ENCODE results near the gene WDR59.
"Not testable (repeated sequence)": the region's sequence is repeated elsewhere in the genome, so short reads cannot be mapped to it uniquely, and the experiment has no call there.

Gene WDR59, protein sequence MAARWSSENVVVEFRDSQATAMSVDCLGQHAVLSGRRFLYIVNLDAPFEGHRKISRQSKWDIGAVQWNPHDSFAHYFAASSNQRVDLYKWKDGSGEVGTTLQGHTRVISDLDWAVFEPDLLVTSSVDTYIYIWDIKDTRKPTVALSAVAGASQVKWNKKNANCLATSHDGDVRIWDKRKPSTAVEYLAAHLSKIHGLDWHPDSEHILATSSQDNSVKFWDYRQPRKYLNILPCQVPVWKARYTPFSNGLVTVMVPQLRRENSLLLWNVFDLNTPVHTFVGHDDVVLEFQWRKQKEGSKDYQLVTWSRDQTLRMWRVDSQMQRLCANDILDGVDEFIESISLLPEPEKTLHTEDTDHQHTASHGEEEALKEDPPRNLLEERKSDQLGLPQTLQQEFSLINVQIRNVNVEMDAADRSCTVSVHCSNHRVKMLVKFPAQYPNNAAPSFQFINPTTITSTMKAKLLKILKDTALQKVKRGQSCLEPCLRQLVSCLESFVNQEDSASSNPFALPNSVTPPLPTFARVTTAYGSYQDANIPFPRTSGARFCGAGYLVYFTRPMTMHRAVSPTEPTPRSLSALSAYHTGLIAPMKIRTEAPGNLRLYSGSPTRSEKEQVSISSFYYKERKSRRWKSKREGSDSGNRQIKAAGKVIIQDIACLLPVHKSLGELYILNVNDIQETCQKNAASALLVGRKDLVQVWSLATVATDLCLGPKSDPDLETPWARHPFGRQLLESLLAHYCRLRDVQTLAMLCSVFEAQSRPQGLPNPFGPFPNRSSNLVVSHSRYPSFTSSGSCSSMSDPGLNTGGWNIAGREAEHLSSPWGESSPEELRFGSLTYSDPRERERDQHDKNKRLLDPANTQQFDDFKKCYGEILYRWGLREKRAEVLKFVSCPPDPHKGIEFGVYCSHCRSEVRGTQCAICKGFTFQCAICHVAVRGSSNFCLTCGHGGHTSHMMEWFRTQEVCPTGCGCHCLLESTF

DNA sequence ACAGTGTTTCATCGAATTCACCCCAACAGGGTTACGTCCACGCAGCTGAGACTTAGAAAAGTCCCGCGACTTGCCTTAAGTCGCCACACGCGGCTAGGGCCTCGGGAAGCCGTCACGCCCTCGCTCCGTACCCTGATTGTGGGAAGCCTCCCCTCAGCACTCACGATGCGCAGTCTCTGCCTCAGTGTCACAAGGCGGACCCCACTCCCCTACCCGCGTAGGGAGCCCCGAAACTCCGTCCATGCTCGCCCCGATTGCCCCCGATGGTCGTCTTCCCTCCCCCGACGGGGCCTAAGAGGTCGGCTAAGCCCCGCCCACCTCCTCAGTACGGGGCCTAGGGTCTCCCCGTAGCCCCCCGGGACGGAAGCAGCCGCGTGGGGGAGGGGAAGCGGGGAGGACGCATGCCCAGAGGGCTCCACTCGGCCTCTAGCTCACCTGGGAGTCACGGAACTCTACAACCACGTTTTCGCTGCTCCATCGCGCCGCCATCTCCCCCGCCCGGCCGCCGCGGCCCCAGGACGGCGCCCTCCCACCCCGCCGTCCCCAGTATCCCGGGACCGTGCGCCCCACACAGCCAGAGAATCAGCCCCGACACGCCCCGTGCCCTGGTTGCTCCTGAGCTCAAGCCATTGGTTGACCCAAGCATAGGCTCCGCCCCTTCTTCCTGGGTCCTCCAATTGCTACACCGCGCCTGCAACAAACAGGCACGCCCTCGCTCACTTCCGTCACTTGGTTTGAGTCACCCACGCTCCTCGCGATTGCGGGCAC is at the start of gene WDR59:
Gene WDR59 (minus strand): TSS at position 595 of the 768 bp plus-strand sequence. CDS start 106 bp downstream, at position 489.
- peak; percentile 97 for DNase-seq (ENCODE audit: low read depth)

DNA sequence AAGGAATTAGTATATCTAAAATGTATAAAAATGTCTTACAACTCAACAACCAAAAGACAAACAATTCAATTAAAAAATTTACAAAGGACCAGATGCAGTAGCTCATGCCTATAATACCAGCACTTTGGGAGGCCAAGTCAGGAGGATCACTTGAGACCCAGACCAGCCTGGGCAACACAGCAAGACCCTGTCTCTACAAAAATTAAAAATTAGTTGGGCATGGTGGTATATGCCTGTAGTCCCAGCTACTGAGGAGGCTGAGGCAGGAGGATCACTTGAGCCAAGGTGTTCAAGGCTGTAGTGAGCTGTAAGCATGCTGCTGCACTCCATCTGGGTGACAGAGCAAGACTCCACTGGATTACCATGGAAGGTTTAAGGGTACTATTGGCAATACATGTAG is 47.7 kb upstream of the WDR59 start:
- DNase-seq (ENCODE audit: low read depth), result no peak

DNA sequence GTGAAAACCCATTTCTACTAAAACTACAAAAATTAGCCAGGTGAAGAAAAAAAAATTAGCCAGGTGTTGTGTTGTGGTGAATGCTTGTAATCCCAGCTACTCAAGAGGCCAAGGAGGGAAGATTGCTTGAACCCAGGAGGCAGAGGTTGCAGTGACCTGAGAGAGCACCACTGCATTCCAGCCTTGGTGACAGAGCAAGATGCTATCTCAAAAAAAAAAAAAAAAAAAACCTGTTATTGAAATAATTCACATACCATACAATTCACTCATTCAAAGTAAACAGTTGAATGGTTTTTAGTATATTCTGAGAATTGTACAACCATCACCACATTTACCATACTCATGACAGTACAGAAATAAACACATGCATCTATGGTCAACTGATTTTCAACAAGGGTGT is 44.9 kb upstream of the WDR59 start:
- no peak for DNase-seq (ENCODE audit: low read depth)

DNA sequence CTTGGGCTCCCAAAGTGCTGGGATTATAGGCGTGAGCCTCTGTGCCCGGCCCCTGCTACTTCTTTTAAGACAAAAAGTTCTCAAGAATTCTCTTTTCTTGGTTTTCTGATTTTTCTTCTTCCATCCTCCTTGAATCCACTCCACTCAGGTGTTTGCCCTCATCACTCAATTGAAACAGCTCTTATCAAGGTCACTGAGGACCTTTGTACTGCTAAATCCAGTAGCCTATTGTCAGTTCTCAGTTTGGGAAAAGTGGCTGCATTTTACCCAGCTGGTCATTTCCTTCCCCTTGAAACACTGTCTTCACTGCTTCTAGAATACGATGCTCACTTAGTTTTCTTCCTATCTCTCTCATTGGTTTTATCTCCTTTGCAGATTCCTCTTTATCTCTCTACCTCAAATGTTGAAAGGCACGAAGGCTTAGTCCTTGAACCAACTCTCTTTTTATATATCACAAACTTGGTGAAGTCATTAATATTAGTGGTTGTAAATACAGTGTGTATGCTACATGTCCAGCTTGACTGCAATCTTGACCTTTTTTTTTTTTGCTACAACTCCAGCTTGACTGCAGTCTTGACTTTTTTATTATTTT is 43.7 kb upstream of the WDR59 start:
- no peak for DNase-seq (ENCODE audit: low read depth)

DNA sequence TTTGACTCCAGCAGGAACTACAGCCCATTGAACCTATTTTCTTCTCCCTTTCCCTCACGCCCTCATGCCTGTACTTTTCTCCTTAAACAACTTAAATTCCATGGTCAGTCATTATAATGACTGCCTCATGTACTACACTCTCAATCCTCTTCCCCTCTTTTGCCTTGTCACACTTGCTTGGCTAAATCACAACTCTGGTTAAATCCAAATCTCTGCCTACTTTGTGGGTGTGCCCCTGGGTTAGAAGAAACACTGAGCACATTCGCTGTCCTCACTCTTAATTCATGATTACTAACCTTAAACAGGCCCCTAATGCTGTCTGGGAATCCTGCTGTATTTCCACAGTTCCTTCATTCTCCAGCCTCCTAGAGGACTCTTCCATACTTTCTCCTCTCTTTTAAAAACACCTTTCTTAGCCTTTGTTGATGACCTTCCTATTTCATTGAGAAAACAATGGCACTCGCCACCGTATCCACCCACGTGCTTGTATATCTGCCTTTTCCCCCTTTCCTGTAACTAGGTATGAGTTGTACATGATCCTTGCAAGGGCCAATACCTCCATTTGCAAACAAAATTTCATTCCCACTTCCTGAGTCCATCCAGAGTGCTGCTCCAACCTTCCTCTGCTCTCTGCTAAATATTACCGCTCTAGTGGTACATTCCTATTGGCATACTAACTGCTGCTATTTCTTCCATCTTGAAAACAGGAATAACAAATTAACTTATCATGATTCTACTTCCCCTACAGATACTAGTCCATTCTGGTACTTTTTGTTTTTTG is 42.8 kb upstream of the WDR59 start:
- DNase-seq (ENCODE audit: low read depth), result no peak

DNA sequence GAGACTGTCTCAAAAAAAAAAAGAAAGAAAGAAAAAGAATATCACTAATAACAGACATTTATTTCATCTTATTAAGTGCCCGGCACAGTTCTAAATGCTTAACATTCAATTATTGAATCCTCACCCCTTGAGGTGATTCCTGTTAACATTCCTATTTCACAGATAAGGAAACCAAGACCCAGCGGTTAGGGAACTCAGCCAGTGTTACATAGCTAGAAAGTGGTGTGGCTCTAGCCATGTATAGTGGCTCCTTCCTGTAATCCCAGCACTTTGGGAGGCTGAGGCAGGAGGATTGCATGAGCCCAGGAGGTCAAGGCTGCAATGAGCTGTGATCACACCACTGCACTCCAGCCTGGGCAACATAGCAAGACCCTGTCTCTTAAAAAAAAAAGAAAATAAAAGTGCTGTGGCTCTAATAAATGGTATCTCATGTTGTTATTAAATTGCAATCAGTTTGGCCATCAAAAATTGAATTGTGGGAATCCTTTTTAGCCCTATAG is 42.0 kb upstream of the WDR59 start:
- no peak for DNase-seq (ENCODE audit: low read depth)

DNA sequence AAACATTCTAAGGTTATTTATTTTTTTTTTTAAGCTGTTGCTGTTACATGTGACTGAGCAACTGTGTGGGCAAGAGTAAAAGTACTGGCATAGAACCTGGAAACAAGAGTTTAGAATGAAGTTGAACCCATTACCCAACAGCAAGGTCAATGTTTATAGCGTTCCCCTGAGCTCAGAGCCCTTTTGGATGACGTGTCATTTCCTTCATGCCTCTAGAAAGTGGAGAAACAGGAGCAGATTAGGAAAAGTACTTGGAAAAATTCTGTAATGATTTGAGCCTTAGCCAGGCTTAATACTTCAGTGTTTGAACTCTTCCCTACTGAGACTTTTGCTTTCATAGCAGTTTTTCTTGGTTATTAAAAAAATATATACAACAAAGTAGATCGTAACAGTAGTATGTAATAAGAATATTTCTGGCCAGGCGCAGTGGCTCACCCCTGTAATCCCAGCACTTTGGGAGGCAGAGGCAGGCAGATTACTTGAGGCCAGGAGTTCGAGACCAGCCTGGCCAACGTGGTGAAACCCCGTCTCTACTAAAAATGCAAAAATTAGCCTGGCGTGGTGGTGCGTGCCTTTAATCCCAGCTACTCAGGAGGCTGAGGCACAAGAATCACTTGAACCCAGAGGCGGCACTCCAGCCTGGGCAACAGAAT is 41.4 kb upstream of the WDR59 start:
- DNase-seq (ENCODE audit: low read depth), result not testable (repeated sequence)

DNA sequence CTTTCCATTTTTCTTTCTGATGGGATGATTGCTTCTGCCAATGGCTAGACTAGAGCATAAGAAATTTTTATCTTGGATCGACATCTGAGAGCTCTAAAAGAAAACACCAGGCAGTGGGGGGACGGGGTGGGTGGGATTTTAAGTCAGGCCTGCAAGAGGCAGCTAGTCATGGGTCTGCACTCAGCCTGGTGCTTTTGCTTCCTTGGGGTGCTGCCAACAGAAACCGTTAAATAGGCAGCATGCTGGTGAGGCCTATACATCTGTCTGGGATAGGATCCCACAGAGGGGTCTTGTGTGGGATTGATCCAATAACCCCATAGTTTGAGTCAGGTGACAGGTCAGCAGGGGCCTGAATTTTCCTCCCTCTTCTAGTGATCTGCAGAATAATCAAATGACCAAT is 40.8 kb upstream of the WDR59 start:
- no peak for DNase-seq (ENCODE audit: low read depth)

DNA sequence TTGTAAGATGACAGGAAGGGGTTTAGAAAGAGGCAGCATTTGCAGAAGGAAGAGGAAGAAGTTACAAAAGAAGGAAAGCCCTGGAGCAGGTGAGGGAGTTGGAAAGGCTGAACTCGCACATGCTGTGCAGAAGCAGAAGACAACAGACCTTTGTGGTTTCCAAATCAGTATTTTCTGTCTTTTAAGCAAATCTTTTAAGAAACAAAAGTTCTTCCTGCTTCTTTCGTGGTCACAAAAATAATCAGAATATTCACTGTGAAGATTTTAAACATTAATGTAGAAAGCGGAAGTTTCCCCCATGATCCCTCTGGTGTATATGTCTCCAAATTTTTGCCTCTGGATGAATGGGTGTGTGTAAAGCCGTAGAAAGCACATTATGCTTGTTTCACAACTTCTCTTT is 39.7 kb upstream of the WDR59 start:
- DNase-seq (ENCODE audit: low read depth), result no peak

DNA sequence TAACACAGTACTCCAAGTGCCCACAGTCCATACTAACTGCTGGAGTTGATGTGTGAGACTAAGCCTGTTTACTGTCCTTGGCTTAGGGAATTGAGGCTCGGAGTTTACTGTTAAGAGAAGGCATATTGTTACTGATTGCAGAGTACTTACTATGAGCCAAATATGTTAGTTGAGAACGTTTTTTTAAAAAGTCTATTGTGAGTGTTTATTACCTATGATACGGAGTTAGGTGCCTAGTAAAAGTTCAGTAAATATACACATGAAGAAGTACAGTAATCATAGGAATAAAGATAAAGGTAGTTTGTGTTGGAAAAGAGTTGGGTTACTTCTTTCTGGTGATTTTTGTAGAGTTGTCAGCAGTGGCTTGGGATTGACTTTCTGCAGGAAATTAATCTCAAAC is 39.3 kb upstream of the WDR59 start:
- no peak for DNase-seq (ENCODE audit: low read depth)

DNA sequence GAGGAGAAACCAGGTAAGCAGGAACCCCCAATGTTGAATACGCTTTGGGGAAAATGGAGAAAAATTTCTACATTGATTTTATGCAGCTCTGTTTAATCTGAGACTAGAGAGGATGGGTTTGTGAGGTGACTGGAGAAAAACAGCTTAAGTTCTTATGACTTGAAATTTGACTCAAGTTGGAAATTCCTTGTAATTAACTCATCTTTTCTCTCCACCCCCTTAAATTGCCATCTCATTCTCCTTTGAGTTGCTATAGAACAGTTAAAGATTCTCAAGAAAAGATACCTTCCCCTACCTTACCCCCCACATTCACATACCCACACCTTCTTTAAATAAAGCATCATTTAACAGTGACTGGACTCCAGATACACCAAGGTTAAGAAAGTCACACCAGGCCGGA is 38.1 kb upstream of the WDR59 start:
- no peak for DNase-seq (ENCODE audit: low read depth)

DNA sequence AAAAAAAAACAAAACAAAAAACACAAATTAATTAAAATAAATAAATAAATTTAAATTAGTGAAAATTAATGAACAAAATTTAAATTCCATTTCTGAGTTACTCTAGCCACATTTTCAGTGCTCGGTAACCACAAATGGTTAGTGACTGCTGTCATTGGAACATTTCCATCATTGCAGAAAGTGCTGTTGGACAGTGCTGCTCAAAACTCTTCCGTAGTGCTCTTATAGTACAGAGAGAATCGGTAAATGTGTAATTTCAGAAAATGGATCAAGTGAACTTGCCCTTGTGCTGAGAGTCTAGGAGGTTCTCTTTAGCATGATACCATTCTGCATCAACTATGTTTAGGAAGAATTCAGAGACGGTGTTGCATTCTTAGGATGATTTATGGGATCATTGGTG is 37.6 kb upstream of the WDR59 start:
- no peak for DNase-seq (ENCODE audit: low read depth)

DNA sequence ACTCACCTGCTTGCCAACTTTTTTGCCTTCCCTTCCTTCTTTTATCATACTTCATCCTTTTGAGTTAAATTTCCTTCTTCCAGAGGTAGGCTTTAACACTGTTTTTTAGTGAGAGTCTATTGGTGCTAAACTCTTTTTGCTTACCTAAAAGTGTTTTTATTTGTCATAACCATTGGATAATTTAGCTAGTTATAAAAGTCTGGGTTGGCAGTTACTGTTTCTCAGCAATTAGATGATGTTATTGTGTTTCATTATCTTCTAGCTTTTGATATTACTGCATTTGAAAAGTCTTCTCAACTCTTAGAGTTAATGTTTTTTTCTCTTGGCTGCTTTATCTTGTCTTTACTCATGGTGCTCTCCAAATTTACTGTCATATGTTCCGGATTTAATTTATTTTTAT is 36.5 kb upstream of the WDR59 start:
- DNase-seq (ENCODE audit: low read depth), result no peak

DNA sequence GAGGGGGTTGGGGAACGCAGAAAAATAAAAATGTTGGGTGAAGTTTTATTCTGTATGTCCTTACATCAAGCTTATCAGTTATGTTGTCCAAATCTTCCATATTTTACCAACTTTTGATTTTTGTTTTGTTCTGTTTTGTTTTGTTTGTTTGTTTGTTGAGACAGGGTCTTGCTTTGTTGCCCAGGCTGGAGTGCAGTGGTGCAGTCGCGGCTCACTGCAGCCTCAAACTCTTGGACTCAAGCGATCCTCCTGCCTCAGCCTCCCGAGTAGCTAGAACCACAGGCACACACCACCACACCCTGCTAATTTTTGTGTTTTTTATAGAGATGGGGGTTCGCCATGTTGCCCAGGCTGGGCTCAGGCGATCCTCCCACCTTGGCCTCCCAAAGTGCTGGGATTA is 34.7 kb upstream of the WDR59 start:
- no peak for DNase-seq (ENCODE audit: low read depth)

DNA sequence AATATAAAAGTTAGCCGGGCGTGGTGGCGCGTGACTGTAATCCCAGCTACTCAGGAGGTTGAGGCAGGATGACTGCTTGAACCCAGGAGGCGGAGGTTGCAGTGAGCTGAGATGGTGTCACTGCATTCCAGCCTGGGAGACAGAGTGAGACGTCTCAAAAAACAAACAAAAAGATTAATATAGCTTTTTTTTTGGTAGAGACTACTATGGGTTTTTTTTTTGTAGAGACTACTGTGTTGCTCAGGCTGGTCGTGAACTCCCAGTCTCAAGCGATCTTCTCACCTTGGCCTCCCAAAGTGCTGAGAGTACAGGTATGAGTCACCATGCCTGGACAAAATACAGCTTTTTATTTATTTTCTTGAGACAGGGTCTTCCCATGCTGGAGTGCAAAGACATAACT is 34.1 kb upstream of the WDR59 start:
- no peak for DNase-seq (ENCODE audit: low read depth)

DNA sequence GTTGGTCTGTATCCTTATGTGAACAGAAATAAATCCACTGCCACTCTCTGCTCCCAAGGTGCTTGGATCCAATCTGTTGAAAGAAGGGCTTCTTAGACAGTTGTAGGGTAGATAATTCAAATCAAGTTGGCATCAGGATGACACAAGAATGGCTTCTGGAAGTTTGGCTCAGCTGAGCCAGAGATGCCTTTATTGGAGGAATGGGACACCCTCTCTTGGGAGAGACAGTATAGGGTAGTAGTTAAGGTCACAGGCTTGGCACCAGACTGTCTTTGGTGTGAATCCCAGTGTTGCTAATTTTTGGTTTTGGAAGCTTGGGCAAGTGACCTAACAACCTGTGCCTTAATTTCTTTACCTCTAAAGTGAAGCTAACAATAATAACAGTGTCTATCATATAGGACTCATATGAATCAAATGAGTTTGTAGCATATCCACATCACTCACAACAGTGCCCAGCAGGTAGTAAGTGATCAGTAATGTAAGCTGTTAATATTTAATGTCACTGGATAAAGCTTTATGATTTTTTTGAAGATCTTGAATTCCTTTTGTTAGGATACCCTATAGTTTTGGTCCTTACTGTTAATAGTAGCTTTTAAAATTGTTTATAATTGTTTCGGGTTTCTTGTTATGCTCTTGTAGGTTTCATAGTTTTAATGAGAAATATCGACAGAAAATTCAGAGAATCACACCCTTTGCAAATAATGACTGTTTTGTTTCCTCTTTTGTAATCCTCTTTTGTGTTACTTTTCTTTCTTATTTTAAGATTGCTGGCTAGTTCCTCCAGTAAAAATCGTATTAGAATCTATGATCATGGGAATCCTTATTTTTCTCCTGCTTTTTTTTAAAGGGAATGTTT is 33.0 kb upstream of the WDR59 start:
- no peak for DNase-seq (ENCODE audit: low read depth)

DNA sequence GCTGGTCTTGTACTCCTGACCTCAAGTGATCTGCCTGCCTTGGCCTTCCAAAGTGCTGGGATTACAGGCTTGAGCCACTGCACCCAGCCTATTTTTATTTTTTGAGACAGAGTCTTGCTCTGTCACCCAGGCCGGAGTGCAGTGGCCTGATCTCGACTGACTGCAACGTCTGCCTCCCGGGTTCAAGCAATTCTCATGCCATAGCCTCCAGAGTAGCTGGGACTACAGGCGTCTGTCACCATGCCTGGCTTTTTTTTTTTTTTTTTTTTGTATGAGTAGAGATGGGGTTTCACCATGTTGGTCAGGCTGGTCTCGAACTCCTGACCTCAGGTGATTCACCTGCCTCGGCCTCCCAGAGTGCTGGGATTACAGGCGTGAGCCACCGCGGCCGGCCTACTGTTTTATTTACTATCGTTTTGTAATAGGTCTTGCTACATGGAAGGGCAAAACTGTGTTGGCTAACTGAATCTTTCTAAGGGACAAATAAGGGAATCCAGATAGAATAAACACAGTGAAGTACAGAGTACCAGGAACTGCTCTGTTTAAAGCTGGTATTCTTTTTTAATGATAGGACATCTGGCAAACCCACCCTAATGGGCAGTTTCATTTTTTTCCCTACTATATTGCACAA is 31.6 kb upstream of the WDR59 start:
- not testable (repeated sequence) for DNase-seq (ENCODE audit: low read depth)

DNA sequence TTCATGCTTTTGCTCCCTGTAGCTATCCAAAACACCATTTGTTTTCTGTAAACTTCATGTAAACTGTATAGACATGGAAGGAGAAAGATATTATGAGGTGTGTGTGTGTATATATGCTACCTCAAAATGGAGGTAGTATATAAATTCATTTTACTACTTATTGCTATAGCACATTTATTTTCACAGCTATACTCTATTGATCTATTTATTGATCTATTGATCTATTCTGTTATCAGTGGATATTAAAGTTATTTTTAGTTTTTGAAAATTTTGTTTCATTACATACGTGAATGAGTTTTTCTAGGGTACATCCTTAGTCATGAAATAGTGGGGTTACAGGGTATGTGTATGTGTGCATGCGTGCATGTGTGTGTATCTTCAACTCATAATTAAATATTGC is 29.4 kb upstream of the WDR59 start:
- no peak for DNase-seq (ENCODE audit: low read depth)

DNA sequence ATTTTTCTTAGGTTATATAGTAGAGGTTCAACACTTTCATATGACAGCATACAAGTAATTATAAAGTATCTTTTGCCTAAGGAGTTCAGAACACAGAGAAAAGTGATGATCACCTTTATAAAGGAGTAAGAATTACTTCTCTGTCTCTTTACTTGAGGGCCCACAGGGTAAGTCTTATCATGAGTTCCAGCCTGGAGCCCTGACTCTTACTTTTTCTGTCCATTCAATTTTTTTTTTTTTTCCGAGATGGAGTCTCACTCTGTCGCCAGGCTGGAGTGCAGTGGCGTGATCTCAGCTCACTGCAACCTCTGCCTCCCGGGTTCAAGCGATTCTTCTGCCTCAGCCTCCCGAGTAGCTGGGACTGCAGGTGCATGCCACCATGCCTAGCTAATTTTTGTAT is 28.2 kb upstream of the WDR59 start:
- DNase-seq (ENCODE audit: low read depth), result not testable (repeated sequence)

Measured in activated gamma-delta T cell treated with anti-CD3 and anti-CD28 coated beads, Interleukin-2, amount 50 U/mL, for 16 hours (primary cell).